ENCODE measurements around the gene COLEC11. TPM values are rescaled to one million over a fixed set of nuclear protein-coding genes. Genes with fewer than 3 reads are reported as not detected.

COLEC11 gene
- total RNA-seq, 2 experiments from 2014 or later = 1.7 TPM; not detected in 1

DNA sequence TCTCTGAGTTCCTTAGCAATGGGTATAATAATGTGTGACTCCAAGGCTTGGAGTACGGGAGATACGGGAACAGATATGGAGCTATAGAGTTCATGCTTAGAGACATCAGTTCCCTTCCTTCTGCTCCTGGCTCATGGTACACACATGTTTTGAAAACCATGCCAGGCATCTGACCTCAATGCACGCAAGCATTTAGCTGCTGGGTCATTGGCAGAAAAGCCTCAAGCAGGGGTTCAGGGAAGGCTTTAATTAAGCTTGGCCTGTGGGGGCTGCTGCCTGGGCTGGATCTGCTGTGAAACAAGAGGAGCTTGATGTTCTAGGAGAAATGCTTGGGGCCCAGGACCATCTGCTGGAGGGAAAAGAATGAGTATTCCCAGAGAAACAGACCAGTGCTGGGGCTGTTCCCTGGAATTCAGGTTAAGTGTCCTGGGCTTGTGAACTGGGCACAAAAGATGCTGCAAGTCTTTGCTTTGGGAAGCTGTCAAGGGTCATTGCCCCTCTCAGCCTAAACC lies 66.3 kb downstream of the COLEC11 start:
- H3K36me3 ChIP-seq (ENCODE audit: insufficient read depth, low read length) = no peaks in the 10 kb centered on the region
- BruUV-seq (replicated peaks) = no TSS peak
- H3K4me3 ChIP-seq (ENCODE audit: low read depth, low read length, poor library complexity, severe bottlenecking) = no peak overlapping the region
- intact Hi-C loops (cut with micrococcal nuclease; ENCODE audit: unreplicated experiment) = no loop called here
- H3K9me3 ChIP-seq (ENCODE audit: low read length) = no peaks in the 10 kb centered on the region
- CTCF ChIA-PET (ENCODE audit: unreplicated experiment) = interaction anchor here (1.3 to 1.7 kb wide), 2 partner anchors 9 to 199 kb away, joined by 3 to 4 read pairs; no protein-coding TSS in a partner anchor
- TF ChIP-seq, protein P1, sequence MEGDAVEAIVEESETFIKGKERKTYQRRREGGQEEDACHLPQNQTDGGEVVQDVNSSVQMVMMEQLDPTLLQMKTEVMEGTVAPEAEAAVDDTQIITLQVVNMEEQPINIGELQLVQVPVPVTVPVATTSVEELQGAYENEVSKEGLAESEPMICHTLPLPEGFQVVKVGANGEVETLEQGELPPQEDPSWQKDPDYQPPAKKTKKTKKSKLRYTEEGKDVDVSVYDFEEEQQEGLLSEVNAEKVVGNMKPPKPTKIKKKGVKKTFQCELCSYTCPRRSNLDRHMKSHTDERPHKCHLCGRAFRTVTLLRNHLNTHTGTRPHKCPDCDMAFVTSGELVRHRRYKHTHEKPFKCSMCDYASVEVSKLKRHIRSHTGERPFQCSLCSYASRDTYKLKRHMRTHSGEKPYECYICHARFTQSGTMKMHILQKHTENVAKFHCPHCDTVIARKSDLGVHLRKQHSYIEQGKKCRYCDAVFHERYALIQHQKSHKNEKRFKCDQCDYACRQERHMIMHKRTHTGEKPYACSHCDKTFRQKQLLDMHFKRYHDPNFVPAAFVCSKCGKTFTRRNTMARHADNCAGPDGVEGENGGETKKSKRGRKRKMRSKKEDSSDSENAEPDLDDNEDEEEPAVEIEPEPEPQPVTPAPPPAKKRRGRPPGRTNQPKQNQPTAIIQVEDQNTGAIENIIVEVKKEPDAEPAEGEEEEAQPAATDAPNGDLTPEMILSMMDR (conservative IDR thresholded peaks at IDR 0.05; ENCODE audit: low read length) = no peak
- no peak for TF ChIP-seq EZH2phosphoT487 (IDR thresholded peaks at IDR 0.05; ENCODE audit: borderline replicate concordance, low read depth, low read length)
- no peak overlapping the region for H3K27ac ChIP-seq (ENCODE audit: low read depth, low read length, poor library complexity, severe bottlenecking)
- H4K20me1 ChIP-seq (ENCODE audit: insufficient read depth, low read length) = no peaks in the 10 kb centered on the region
- peak overlapping the region; percentile 93; the same call in 1 of the 2 replicates for H2AFZ ChIP-seq (ENCODE audit: low read length)
- H3K4me2 ChIP-seq (ENCODE audit: low read length) = peak overlapping the region; percentile 57; the same call in 1 of the 2 replicates
- H3K79me2 ChIP-seq (ENCODE audit: insufficient read depth, low read depth, low read length) = no peaks in the 10 kb centered on the region
- no peak for DNase-seq (ENCODE audit: low spot score)
- H3K9me2 ChIP-seq (ENCODE audit: insufficient read depth, low read length) = no peaks in the 10 kb centered on the region
- POLR2A ChIA-PET = interaction anchor here (1.1 to 1.3 kb wide), 3 partner anchors 9 to 107 kb away, joined by 3 to 21 read pairs (median 4); no protein-coding TSS in a partner anchor
- peaks cover 26% of the 10 kb centered on the region for H3K4me1 ChIP-seq (ENCODE audit: insufficient read depth, low read length, poor library complexity, severe bottlenecking)

DNA sequence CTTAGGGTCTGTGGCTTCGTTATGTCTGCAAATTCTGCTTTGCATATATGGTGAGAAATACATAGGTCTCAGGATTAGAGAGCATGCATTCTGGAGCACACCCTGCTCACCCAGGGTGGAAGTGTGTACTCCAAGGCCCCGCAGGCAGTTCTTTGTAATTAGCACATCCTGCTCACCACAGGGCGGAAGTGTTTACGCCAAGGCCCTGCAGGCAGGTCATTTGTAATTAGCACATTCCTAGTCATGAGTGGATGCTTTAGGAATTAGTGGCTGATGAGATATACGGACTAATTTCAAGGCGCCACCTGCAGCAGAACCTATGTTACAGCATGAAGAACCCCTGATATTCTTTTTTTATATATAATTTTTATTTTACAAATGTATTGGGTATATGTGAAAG lies 67.3 kb downstream of the COLEC11 start:
- no peak for TF ChIP-seq EZH2phosphoT487 (IDR thresholded peaks at IDR 0.05; ENCODE audit: borderline replicate concordance, low read depth, low read length)
- TF ChIP-seq, protein P1 (conservative IDR thresholded peaks at IDR 0.05; ENCODE audit: low read length) = peak; percentile 66
- DNase-seq (ENCODE audit: low spot score) = peak; percentile 71
- CTCF ChIA-PET (ENCODE audit: unreplicated experiment) = interaction anchor here (1.3 to 1.7 kb wide), 2 partner anchors 10 to 200 kb away, joined by 3 to 4 read pairs; no protein-coding TSS in a partner anchor
- intact Hi-C loops (cut with micrococcal nuclease; ENCODE audit: unreplicated experiment) = no loop called here
- Histone ChIP-seq H2AFZ (ENCODE audit: low read length) (peak overlapping the region; percentile 93), H3K79me2 (ENCODE audit: insufficient read depth, low read depth, low read length) (no peaks in the 10 kb centered on the region), H3K4me1 (ENCODE audit: insufficient read depth, low read length, poor library complexity, severe bottlenecking) (peaks cover 22% of the 10 kb centered on the region), H4K20me1 (ENCODE audit: insufficient read depth, low read length) (no peaks in the 10 kb centered on the region), H3K4me2 (ENCODE audit: low read length) (peak overlapping the region; percentile 57; the same call in 1 of the 2 replicates), H3K4me3 (ENCODE audit: low read depth, low read length, poor library complexity, severe bottlenecking) (no peak overlapping the region), H3K9me3 (ENCODE audit: low read length) (no peaks in the 10 kb centered on the region), H3K36me3 (ENCODE audit: insufficient read depth, low read length) (no peaks in the 10 kb centered on the region), H3K9me2 (ENCODE audit: insufficient read depth, low read length) (no peaks in the 10 kb centered on the region), H3K27ac (ENCODE audit: low read depth, low read length, poor library complexity, severe bottlenecking) (peak overlapping the region; percentile 61)
- BruUV-seq (replicated peaks) = no TSS peak
- POLR2A ChIA-PET = interaction anchor here (1.3 kb wide), 2 partner anchors 10 to 108 kb away, joined by 3 to 21 read pairs; no protein-coding TSS in a partner anchor

DNA sequence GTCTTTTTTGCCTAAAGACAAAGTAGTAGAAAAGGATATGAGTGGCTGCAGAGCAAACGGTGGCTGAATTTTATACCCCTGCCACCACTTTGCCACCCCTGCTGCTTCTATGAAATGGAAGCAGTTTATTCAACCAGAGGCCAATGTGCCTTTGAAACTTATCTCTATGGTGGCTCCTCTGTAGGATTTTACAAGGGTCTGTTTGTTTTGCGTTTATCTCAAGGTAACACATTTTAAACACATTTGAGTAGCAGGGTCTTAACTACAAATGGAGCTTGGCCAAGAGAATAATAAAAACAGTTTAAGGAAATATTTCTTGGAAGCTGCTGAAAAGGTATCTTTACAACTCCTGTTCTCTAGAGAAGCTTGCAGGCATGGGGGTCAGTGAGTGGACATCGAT lies 69.2 kb downstream of the COLEC11 start:
- no peaks in the 10 kb centered on the region for H3K79me2 ChIP-seq (ENCODE audit: insufficient read depth, low read depth, low read length)
- H3K4me1 ChIP-seq (ENCODE audit: insufficient read depth, low read length, poor library complexity, severe bottlenecking) = peaks cover 21% of the 10 kb centered on the region
- H3K4me3 ChIP-seq (ENCODE audit: low read depth, low read length, poor library complexity, severe bottlenecking) = no peak overlapping the region
- no peak for TF ChIP-seq EZH2phosphoT487 (IDR thresholded peaks at IDR 0.05; ENCODE audit: borderline replicate concordance, low read depth, low read length)
- TF ChIP-seq, protein P1 (conservative IDR thresholded peaks at IDR 0.05; ENCODE audit: low read length) = no peak
- CTCF ChIA-PET (ENCODE audit: unreplicated experiment) = no interaction called here
- no peaks in the 10 kb centered on the region for H3K9me2 ChIP-seq (ENCODE audit: insufficient read depth, low read length)
- no peaks in the 10 kb centered on the region for H3K9me3 ChIP-seq (ENCODE audit: low read length)
- DNase-seq (ENCODE audit: low spot score) = no peak
- intact Hi-C loops (cut with micrococcal nuclease; ENCODE audit: unreplicated experiment) = no loop called here
- H2AFZ ChIP-seq (ENCODE audit: low read length) = no peak overlapping the region
- H3K4me2 ChIP-seq (ENCODE audit: low read length) = no peak overlapping the region
- no peaks in the 10 kb centered on the region for H3K36me3 ChIP-seq (ENCODE audit: insufficient read depth, low read length)
- no peak overlapping the region for H3K27ac ChIP-seq (ENCODE audit: low read depth, low read length, poor library complexity, severe bottlenecking)
- no peaks in the 10 kb centered on the region for H4K20me1 ChIP-seq (ENCODE audit: insufficient read depth, low read length)
- BruUV-seq (replicated peaks) = no TSS peak
- POLR2A ChIA-PET = interaction anchor here (0.6 to 1.2 kb wide), 7 partner anchors 27 to 1418 kb away, joined by 3 to 6 read pairs (median 3); no protein-coding TSS in a partner anchor

Measured in OCI-LY7 (cell line).